HEK293 (cell line): ENCODE data around the gene NPHP1.
A peak's percentile ranks its signal among the peaks of the same experiment; 100 is the strongest.

Experiments
- CTCF ChIA-PET: fragments of 350-600 bp; formaldehyde crosslinking; extraction: SDS; loops from one replicate; lab custom pipeline; 2021; ENCODE audit warnings: antibody characterized with exemption; lab: Yijun Ruan, JAX
- POLR2A ChIA-PET: fragments of 300-600 bp; formaldehyde crosslinking; extraction: SDS; loops from one replicate; lab custom pipeline; 2020; ENCODE audit warnings: antibody characterized with exemption, inconsistent platforms; lab: Yijun Ruan, JAX
- H3K27ac ChIP-seq: fragments of 200-500 bp; sonication (Bioruptor generic); 2 replicates; pipeline ENCODE4 v1.5.1; 2014; ENCODE audit warnings: low read depth, low read length, control low read depth, inconsistent platforms; ENCODE audit errors: extremely low read depth
- H3K36me3 ChIP-seq, 2 experiments: fragments of 200-500 bp in 1 of 2; sonication (Bioruptor generic) in 1 of 2; 1 replicate in 1 of 2; 2 replicates in 1 of 2; pipeline ENCODE4 v1.5.1; 2014 to 2017; ENCODE audit warnings: inconsistent platforms in 2 of 2, low read length in 2 of 2; ENCODE audit not compliant: control insufficient read depth in 2 of 2, insufficient read depth in 1 of 2
- H3K4me1 ChIP-seq: fragments of 200-500 bp; sonication (Bioruptor generic); 2 replicates; pipeline ENCODE4 v1.5.1; 2014; ENCODE audit warnings: mild to moderate bottlenecking, low read length, inconsistent platforms; ENCODE audit not compliant: control insufficient read depth, insufficient read depth
- H3K4me3 ChIP-seq: 2 replicates; pipeline ENCODE4 v1.5.1; 2011; ENCODE audit warnings: low read depth, mild to moderate bottlenecking, control low read depth, low read length, moderate library complexity
- H3K9me3 ChIP-seq: fragments of 200-500 bp; sonication (Bioruptor generic); 2 replicates; pipeline ENCODE4 v1.5.1; 2014; ENCODE audit warnings: low read depth, low read length, inconsistent platforms; ENCODE audit not compliant: control insufficient read depth, insufficient read depth
- GFI1B ChIP-seq: fragments of 450-650 bp; formaldehyde crosslinking; IDR thresholded peaks from 2 replicates; pipeline ENCODE4 v1.5.1; 2016; ENCODE audit warnings: missing biosample characterization, missing genetic modification characterization
- KLF16 ChIP-seq: fragments of 450-650 bp; formaldehyde crosslinking; IDR thresholded peaks from 2 replicates; pipeline ENCODE4 v1.5.1; 2017; ENCODE audit warnings: missing biosample characterization, missing genetic modification characterization
- PRDM1 ChIP-seq: fragments of 450-650 bp; formaldehyde crosslinking; IDR thresholded peaks from 2 replicates; pipeline ENCODE4; 2016; ENCODE audit warnings: missing biosample characterization, missing genetic modification characterization
- RBAK ChIP-seq: fragments of 450-650 bp; formaldehyde crosslinking; IDR thresholded peaks from 2 replicates; pipeline ENCODE4 v1.5.1; 2016; ENCODE audit warnings: missing biosample characterization, missing genetic modification characterization
- TRIM28 ChIP-seq: IDR thresholded peaks from 2 replicates; pipeline ENCODE4 v1.6.1; 2011; ENCODE audit warnings: low read length, control low read depth, borderline replicate concordance
- ZBTB20 ChIP-seq: fragments of 450-650 bp; formaldehyde crosslinking; IDR thresholded peaks from 2 replicates; pipeline ENCODE4 v1.5.1; 2016; ENCODE audit warnings: missing biosample characterization, missing genetic modification characterization
- ZNF138 ChIP-seq: fragments of 450-650 bp; formaldehyde crosslinking; IDR thresholded peaks from 2 replicates; pipeline ENCODE4 v1.5.1; 2016; ENCODE audit warnings: missing biosample characterization, missing genetic modification characterization, borderline replicate concordance
- ZNF221 ChIP-seq: fragments of 450-650 bp; formaldehyde crosslinking; IDR thresholded peaks from 2 replicates; pipeline ENCODE4 v1.5.1; 2017; ENCODE audit warnings: missing biosample characterization, missing genetic modification characterization, borderline replicate concordance
- ZNF292 ChIP-seq: fragments of 450-650 bp; formaldehyde crosslinking; IDR thresholded peaks from 2 replicates; pipeline ENCODE4 v1.5.1; 2016; ENCODE audit warnings: low read depth, missing biosample characterization, missing genetic modification characterization, borderline replicate concordance
- ZNF341 ChIP-seq: fragments of 450-650 bp; formaldehyde crosslinking; IDR thresholded peaks from 2 replicates; pipeline ENCODE4; 2016; ENCODE audit warnings: low read depth, missing biosample characterization, missing genetic modification characterization
- ZNF426 ChIP-seq: fragments of 450-650 bp; formaldehyde crosslinking; IDR thresholded peaks from 2 replicates; pipeline ENCODE4 v1.5.1; 2017; ENCODE audit warnings: missing biosample characterization, missing genetic modification characterization, mild to moderate bottlenecking, inconsistent platforms, moderate library complexity
- ZNF544 ChIP-seq: fragments of 450-650 bp; formaldehyde crosslinking; IDR thresholded peaks from 2 replicates; pipeline ENCODE4 v1.5.0; 2017; ENCODE audit warnings: missing biosample characterization, missing genetic modification characterization
- ZNF596 ChIP-seq: fragments of 450-650 bp; IDR thresholded peaks from 2 replicates; pipeline ENCODE4 v1.5.0; 2018; ENCODE audit warnings: missing biosample characterization, mild to moderate bottlenecking, missing genetic modification characterization, moderate library complexity
- ZNF624 ChIP-seq: fragments of 450-650 bp; formaldehyde crosslinking; IDR thresholded peaks from 2 replicates; pipeline ENCODE4 v1.5.1; 2017; ENCODE audit warnings: missing biosample characterization, missing genetic modification characterization
- ZNF626 ChIP-seq: fragments of 450-650 bp; sonication (Bioruptor Pico); formaldehyde crosslinking; IDR thresholded peaks from 2 replicates; pipeline ENCODE4 v1.5.1; 2018; ENCODE audit warnings: missing biosample characterization, missing genetic modification characterization, inconsistent platforms
- ZNF664 ChIP-seq: fragments of 450-650 bp; formaldehyde crosslinking; IDR thresholded peaks from 2 replicates; pipeline ENCODE4 v1.5.1; 2016; ENCODE audit warnings: missing biosample characterization, missing genetic modification characterization
- ZNF777 ChIP-seq: fragments of 450-650 bp; formaldehyde crosslinking; IDR thresholded peaks from 2 replicates; pipeline ENCODE4 v1.5.1; 2017; ENCODE audit warnings: missing biosample characterization, missing genetic modification characterization, borderline replicate concordance
- TF ChIP-seq, protein P1 (sequence below): fragments of 450-650 bp; formaldehyde crosslinking; IDR thresholded peaks from 2 replicates; pipeline ENCODE4 v1.5.1; 2016; ENCODE audit warnings: missing biosample characterization, missing genetic modification characterization
- TF ChIP-seq, protein P2 (sequence below): fragments of 450-650 bp; formaldehyde crosslinking; IDR thresholded peaks from 2 replicates; pipeline ENCODE4 v1.5.1; 2016; ENCODE audit warnings: missing biosample characterization, missing genetic modification characterization, borderline replicate concordance
- TF ChIP-seq, protein P3 (sequence below): fragments of 450-650 bp; formaldehyde crosslinking; IDR thresholded peaks from 2 replicates; pipeline ENCODE4 v1.5.1; 2016; ENCODE audit warnings: missing biosample characterization, missing genetic modification characterization
- TF ChIP-seq, protein P4 (sequence below): fragments of 450-650 bp; formaldehyde crosslinking; IDR thresholded peaks from 2 replicates; pipeline ENCODE4 v1.5.1; 2016; ENCODE audit warnings: missing biosample characterization, missing genetic modification characterization

Gene NPHP1

DNA sequence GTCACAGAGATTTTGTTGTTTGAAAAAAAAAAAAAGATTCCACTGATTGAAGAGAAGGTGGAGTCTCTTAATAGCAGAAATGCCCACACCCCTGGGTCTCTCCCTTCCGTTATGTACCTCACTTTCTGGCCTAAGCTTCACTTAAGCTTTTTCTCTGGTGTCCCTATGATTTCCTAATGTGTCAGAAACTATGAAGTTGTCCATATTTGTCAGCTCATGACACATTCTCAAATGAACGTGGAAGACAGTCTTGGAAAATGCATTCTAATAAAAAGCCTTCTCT is 83.8 kb downstream of the NPHP1 start (continued):
- TF ChIP-seq, protein P1, sequence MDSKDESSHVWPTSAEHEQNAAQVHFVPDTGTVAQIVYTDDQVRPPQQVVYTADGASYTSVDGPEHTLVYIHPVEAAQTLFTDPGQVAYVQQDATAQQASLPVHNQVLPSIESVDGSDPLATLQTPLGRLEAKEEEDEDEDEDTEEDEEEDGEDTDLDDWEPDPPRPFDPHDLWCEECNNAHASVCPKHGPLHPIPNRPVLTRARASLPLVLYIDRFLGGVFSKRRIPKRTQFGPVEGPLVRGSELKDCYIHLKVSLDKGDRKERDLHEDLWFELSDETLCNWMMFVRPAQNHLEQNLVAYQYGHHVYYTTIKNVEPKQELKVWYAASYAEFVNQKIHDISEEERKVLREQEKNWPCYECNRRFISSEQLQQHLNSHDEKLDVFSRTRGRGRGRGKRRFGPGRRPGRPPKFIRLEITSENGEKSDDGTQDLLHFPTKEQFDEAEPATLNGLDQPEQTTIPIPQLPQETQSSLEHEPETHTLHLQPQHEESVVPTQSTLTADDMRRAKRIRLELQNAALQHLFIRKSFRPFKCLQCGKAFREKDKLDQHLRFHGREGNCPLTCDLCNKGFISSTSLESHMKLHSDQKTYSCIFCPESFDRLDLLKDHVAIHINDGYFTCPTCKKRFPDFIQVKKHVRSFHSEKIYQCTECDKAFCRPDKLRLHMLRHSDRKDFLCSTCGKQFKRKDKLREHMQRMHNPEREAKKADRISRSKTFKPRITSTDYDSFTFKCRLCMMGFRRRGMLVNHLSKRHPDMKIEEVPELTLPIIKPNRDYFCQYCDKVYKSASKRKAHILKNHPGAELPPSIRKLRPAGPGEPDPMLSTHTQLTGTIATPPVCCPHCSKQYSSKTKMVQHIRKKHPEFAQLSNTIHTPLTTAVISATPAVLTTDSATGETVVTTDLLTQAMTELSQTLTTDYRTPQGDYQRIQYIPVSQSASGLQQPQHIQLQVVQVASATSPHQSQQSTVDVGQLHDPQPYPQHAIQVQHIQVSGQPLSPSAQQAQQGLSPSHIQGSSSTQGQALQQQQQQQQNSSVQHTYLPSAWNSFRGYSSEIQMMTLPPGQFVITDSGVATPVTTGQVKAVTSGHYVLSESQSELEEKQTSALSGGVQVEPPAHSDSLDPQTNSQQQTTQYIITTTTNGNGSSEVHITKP = no peak
- TF ChIP-seq ZNF341 (tag by site-specific recombination) (no peak), RBAK (no peak)

DNA sequence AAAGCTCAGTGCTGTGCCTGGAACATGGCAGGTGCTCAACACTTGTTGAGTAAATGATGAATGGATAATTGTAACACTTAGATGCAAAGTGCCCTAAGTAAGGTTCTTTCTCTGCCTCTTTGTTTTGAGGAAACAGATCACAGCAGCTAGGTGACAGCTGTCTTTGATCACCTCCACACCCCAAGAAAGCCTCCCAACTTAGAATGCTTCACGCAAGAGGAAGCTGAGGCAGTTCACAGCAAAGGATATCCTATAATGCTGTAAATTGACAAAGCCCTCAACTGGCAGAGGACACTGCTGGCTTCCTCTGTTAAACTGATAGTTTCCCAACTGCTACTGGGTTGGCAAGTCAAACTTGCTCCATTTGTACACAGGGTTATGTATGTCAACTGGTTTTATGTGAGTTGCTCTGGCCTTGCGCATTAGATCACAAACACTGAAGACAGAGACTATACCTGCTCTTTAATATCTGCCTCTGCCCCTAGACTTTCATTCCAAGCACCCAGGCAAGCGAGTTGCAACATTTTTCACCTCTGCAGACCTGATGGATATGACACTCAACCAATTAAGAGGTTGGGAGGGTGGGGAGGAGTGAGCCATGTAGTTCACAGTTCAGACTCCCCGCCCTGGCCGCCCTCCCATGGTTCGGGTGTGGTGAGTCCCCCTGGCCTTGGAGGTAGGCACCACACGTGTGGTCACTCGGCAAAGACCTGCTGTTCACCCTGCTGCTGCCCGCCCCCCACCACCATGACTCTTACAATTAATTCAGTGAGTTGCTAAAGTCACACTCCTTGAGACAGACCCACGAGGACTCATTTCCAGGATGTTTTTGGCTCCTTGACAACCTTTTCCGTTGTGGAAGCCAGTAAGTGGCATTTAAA is 84.4 kb downstream of the NPHP1 start:
- no peak overlapping the region for H3K27ac ChIP-seq
- CTCF ChIA-PET = no interaction called here
- no peak overlapping the region for H3K4me3 ChIP-seq
- H3K4me1 ChIP-seq = no peaks in the 10 kb centered on the region
- TF ChIP-seq, protein P2, sequence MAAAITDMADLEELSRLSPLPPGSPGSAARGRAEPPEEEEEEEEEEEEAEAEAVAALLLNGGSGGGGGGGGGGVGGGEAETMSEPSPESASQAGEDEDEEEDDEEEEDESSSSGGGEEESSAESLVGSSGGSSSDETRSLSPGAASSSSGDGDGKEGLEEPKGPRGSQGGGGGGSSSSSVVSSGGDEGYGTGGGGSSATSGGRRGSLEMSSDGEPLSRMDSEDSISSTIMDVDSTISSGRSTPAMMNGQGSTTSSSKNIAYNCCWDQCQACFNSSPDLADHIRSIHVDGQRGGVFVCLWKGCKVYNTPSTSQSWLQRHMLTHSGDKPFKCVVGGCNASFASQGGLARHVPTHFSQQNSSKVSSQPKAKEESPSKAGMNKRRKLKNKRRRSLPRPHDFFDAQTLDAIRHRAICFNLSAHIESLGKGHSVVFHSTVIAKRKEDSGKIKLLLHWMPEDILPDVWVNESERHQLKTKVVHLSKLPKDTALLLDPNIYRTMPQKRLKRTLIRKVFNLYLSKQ (tag by site-specific recombination) = no peak
- TF ChIP-seq ZNF626 (tag by site-specific recombination) = no peak
- no peak for TF ChIP-seq PRDM1 (tag by site-specific recombination)
- TF ChIP-seq ZNF777 (tag by site-specific recombination) = no peak
- TF ChIP-seq KLF16 (tag by site-specific recombination) = no peak
- no peak for TF ChIP-seq ZNF138
- no peak for TF ChIP-seq TRIM28
- no peak for TF ChIP-seq ZNF664 (tag by site-specific recombination)
- TF ChIP-seq ZNF544 (tag by site-specific recombination) = no peak
- TF ChIP-seq ZBTB20 (tag by site-specific recombination) = no peak
- no peak for TF ChIP-seq ZNF292 (tag by site-specific recombination)
- TF ChIP-seq ZNF624 (tag by site-specific recombination) = no peak
- no peak for TF ChIP-seq ZNF221 (tag by site-specific recombination)
- no peaks in the 10 kb centered on the region for H3K36me3 ChIP-seq
- POLR2A ChIA-PET = no interaction called here
- no peaks in the 10 kb centered on the region for H3K9me3 ChIP-seq

DNA sequence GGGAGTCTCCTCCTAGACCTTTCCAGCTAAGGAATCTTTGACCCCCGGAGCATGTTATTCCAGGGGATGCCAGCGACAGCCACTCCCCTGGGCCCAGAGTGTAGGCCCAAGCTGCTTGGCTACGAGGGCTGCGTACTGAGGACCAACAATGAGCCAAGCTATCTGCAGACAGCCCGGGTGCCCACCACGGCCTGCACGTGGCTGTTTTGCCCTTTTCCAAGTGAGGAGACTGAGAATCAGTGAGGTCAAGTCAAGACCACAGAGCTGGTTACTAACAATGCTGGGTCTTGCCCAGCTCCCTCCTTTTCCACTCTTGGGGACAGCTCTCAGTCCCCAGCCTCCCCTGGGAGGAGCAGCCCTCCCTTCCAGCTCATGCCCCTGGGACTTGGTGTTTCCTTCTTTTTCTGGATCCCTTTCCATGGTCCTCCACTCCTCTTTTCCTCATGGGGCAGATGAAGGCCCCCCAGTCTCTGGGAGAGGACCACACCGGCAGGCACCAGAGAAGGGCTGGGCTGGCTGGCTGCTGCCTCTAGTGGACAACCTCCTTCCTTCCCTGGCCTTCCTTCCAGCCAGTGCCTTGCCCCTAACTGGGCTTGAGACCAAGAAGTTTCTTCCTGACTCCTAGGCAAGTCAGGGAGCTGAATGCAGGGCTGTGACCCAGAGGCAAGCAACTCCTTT is 88.6 kb downstream of the NPHP1 start:
- no peaks in the 10 kb centered on the region for H3K9me3 ChIP-seq
- POLR2A ChIA-PET = interaction anchor here (0.7 kb wide), 1 partner anchor 717 kb away, joined by 5 read pairs; no protein-coding TSS in a partner anchor
- TF ChIP-seq GFI1B (tag by site-specific recombination) = no peak
- TF ChIP-seq, protein P3, sequence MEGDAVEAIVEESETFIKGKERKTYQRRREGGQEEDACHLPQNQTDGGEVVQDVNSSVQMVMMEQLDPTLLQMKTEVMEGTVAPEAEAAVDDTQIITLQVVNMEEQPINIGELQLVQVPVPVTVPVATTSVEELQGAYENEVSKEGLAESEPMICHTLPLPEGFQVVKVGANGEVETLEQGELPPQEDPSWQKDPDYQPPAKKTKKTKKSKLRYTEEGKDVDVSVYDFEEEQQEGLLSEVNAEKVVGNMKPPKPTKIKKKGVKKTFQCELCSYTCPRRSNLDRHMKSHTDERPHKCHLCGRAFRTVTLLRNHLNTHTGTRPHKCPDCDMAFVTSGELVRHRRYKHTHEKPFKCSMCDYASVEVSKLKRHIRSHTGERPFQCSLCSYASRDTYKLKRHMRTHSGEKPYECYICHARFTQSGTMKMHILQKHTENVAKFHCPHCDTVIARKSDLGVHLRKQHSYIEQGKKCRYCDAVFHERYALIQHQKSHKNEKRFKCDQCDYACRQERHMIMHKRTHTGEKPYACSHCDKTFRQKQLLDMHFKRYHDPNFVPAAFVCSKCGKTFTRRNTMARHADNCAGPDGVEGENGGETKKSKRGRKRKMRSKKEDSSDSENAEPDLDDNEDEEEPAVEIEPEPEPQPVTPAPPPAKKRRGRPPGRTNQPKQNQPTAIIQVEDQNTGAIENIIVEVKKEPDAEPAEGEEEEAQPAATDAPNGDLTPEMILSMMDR (tag by site-specific recombination) = 0 out of 2 replicates have a peak, but pooled peaks have one; percentile 21
- no peak for TF ChIP-seq ZNF596 (tag by site-specific recombination)
- TF ChIP-seq, protein P4, sequence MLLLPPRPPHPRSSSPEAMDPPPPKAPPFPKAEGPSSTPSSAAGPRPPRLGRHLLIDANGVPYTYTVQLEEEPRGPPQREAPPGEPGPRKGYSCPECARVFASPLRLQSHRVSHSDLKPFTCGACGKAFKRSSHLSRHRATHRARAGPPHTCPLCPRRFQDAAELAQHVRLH (tag by site-specific recombination) = no peak
- peak; percentile 38 for TF ChIP-seq ZNF341 (tag by site-specific recombination)
- TF ChIP-seq ZNF426 (tag by site-specific recombination) = no peak
- CTCF ChIA-PET = interaction anchor here (0.6 kb wide), 2 partner anchors 8 to 31 kb away, joined by 3 to 5 read pairs; no protein-coding TSS in a partner anchor
- no peak overlapping the region for H3K4me3 ChIP-seq
- no peaks in the 10 kb centered on the region for H3K4me1 ChIP-seq
- H3K36me3 ChIP-seq = no peaks in the 10 kb centered on the region
- no peak overlapping the region for H3K27ac ChIP-seq
